Measurements from ENCODE around the gene RERE.

Gene RERE

DNA sequence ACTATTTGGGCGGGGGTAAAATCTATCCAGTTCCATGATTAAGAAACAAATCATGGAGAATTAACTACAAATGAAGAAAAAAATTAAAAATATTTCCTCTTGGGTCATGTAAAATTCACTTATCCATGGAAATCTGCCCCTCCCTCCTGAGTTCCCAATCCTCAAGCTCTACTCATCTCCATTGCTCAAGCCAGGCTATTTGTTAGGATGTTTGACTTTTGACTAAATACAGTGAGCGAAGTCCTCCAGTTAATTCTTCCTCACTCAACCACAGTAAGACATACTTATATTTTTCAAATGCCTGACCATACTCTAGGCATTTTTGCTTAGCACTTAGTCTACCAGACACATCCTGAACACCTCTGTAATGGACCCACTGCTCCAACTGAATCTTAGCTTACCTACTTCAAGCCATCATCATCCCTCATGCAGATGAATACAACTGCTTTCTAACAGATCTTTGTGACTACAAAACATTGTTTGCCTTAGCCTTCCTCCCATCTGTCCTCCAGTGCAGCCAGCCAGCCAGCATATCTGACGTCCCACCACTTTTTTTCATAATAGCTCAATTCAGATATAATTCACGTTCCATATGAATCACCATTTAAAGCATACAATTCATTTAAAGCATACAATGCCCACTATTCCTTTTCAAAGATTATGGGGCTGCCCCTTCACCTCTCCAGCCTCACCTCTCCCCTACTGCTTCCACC lies 154.2 kb downstream of the RERE start:
- no peak for DNase-seq

DNA sequence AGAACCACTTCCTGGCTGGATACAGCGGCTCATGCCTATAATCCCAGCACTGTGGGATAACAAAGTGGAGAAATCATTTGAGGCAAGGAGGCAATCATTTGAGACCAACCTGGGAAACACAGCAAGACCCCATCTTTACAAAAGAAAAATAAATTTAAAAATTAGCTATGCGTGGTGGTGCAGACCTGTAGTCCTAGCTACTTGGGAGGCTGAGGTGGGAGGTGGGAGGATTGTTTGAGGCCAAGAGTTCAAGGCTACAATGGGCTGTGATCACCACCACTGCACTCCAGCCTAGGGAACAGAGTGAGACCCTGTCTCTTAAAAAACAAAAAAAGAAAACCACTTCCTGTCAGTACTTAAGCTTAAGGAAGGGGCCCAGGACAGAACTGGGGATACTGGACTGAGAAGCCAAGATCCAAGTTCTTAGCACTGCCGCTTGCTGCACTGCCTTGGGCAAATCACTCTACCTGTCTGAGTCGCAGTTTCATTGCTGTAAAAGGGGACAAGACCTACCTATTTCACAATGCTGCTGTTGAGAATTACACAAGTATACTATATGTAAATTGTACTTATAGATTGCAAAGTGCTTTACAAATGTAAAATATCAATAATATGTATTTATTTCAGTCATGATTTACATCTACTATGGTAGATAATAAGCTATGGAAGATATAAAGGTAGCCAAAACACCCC lies 154.9 kb downstream of the RERE start:
- DNase-seq, result no peak

DNA sequence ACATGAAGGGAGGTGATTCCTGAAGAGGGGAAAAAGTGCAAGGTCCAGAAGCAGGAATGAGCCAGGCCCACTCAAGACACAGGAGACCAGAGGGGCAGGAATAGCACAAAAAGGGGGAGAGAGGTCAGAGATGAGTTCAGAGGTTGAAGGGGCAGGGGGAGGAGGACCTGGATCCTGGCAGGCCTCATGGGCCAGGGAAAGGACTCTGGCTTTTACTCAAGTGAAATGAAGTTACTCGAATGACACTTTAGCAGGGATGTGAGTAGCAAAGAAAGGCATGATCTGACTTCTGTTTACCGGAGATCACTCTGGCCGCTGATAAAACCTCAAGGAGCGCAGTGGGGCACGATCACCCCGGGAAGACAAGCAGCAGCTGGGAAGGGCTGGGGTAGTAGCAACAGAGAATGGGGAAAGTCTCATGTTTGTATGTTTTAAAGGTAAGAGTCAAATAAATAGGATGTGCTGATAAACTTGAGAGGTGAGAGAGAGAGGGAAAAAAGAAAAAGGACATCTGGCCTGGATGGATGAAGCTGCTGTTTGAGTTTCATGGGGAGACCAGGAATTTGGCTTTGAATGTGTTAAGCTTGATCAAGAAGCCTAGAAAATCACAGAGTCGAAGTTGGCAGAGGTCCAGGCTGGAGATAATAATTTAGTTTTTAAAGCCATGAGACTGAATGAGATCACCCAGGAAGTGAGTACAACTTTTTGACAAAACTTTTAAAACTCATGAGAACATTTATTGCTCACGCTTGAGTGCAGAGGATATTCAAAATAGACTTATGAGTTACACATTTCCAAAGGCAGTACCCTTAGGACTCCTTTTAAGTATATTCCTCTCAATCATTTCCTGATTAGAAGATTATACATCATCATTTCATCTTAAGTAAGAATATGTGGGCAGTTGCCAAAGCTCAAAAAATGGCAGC lies 156.0 kb downstream of the RERE start:
- DNase-seq, result no peak

DNA sequence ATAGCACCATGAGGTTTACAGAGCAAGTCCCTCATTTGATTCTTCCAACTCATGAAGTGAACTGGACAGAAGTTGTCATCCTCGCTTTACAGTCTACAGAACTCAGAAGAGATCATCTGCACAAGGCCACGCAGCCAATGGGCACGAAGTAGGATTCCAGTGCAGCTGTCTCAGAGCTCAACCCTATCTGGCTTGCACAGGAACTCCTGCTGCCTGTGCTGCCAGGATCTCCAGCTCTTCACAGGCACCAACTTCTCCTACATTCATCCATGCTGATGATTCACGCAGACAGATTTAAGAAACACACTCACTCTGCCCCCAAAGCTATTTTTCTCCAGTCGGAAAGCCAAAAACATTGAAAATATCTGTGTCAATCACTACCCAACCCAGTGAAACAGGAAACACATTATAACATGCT lies 157.0 kb downstream of the RERE start:
- DNase-seq, result no peak

DNA sequence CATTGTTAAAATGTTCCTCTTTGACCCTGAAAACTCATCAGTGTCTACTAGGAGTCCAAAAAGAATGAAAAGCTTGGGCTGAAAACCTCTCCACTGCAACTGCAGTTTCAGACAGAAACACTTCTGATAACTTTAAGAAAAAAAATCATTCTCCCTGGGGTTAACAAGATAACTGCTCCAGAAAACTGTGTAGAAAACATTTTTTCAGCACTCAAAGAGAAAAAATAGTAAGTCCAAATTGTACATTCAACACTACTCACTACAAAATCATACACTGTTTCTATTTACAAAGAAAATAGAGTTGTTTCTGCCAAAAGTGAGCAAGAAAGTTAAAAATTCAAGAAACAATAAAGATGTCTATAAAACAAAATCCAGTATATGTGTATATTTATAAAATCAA lies 157.8 kb downstream of the RERE start:
- DNase-seq, result no peak

DNA sequence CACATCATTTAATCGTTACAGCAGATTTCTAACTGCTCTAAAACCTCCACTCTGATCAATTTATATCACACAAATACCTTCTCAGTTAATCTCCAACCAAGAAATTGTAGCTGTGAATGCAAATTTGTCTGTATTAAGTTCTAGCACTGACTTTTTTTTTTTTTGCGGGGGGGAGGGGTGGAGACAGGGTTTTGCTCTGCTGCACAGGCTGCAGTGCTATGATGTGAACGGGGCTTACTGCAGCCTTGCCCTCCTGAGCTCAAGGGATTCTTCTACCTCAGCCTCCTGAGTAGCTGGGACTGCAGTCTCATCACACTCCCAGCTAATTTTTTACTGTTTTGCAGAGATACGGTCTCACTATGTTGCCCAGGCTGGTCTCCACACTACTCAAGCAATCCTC lies 163.6 kb downstream of the RERE start:
- DNase-seq, result no peak

DNA sequence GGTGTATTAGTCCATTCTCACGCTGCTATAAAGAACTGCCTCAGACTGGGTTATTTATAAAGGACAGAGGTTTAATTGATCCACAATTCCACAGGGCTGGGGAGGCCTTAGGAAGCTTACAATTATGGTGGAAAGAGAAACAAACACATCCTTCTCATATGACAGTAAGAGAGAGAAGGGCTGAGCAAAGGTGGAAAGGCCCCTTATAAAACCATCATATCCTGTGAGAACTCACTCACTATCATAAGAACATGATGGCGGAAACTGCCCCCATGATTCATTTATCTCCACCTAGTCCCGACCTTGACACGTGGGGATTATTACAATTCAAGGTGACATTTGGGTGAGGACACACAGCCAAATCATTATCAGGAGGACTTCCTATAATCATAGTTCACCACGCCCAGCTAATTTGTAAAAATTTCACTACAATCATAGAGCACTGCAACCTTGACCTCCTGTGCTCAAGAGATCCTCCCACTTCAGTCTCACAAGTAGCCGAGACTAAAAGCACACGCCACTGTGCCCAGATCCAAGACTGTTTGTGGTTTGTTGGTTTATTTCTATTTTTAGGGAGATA lies 164.9 kb downstream of the RERE start:
- DNase-seq, result no peak

DNA sequence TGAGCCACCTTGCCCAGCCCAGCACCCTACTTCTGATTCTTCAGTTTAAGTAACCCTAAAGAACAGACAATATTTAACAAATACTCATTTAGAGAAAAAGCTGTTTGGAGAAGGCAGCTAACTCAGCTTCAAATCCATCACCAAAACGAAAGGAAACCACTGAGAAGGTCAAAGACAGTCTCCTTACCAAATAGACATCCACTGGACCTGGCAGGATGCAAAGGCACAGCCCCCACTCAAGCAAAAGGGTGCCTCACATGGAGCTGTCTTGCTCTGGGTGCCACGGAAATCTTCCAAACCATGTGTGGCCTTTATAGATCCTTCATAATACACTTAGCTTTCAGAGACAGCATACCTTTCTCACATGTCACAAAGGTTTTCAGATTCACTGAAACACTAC lies 165.5 kb downstream of the RERE start:
- no peak for DNase-seq

DNA sequence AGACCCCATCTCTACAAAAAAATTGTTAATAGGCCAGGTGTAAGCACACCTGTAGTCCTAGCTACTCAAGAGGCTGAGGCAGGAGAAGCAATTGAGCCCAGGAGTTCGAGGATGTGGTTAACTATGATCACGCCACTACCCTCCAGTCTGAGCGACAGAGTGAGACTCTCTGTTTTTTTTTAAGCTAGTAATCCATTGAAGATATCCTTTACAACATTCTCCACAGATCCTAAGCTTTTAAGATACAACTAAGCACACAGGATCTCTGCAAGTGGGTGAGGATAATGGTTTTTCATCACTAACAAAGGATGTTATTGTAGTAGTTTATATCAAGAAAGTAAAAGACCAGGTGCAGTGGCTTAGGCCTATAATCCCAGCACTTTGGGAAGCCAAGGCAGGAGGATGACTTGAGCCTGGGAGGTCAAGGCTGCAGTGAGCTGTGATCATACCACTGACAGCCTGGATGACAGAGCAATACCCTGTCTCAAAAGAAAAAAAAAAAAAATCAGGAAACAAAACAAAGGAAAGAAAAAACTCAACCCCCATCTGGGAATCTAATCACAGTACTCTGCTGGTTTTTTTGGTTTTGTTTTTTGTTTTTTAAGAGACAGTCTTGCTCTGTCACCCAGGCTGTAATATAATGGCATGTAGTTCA lies 166.1 kb downstream of the RERE start:
- DNase-seq, result no peak

DNA sequence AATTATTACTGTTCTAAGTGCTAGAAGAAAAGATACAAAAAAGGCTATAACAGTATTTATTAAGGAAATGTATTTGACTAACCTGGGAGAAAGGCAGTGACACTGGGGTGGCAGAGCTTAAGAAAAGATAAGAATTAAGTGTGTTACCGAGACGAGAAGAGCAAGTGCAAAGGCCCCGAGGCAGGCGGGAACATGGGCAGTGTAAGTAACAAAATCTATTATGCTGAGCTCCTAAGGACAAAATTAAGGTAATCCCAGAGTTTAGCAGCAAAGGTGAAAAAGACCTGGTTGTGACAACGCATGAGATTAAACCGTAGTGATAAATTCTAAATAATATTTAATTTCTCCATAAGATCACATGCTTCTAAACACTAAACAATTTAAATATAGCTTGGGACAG lies 167.6 kb downstream of the RERE start:
- DNase-seq, result no peak

DNA sequence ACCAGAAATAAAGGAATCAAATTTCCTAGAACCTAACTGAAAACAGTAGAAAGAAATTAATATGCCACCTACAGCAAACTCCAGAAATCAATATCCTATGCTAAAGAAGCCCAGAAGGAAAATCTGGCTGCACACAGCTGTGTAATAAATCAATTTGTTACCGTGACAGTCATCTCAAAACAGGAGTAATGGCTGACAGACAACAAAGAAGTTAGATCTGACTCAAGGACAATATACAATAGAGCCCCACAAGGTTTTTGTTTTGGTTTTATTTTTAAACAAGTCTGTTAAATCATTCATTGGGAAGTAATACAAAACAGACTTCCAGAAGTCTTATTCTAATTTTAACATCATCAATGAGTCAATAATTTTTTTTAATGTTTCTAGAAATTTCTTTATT lies 168.4 kb downstream of the RERE start:
- no peak for DNase-seq

DNA sequence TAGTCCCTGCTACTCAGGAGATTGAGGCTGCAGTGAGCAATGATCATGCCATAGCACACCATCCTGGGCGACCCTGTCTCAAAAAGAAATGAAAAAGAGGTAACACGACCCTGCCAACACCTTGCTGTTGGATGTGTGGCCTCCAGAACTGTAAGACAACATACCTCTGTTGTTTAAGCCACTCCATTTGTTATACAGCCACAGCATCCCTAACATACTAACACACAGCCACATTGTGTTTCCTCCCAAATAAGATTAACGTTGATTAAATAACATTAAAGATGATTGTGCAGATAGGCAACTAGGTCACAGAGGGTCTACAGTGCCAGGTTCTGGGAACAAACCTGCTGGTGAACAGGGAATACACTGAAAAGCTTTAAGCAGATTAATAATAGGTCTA lies 170.4 kb downstream of the RERE start:
- DNase-seq, result no peak

DNA sequence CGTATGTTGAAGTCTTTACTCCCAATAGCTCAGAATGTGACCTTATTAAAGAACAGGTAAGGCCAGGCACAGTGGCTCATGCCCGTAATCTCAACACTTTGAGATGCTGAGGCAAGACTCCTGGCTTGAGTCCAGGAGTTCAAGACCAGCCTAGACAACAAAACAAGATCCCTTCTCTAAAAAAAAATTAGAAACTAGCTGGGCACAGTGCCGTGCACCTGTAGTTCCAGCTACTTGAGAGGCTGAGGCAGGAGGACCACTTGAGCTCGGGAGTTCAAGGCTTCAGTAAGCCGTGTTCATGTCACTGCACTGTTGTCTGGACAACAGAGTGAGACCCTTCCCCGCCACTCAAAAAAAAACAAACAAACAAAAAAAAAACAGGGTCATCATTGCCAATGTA lies 171.3 kb downstream of the RERE start:
- no peak for DNase-seq

DNA sequence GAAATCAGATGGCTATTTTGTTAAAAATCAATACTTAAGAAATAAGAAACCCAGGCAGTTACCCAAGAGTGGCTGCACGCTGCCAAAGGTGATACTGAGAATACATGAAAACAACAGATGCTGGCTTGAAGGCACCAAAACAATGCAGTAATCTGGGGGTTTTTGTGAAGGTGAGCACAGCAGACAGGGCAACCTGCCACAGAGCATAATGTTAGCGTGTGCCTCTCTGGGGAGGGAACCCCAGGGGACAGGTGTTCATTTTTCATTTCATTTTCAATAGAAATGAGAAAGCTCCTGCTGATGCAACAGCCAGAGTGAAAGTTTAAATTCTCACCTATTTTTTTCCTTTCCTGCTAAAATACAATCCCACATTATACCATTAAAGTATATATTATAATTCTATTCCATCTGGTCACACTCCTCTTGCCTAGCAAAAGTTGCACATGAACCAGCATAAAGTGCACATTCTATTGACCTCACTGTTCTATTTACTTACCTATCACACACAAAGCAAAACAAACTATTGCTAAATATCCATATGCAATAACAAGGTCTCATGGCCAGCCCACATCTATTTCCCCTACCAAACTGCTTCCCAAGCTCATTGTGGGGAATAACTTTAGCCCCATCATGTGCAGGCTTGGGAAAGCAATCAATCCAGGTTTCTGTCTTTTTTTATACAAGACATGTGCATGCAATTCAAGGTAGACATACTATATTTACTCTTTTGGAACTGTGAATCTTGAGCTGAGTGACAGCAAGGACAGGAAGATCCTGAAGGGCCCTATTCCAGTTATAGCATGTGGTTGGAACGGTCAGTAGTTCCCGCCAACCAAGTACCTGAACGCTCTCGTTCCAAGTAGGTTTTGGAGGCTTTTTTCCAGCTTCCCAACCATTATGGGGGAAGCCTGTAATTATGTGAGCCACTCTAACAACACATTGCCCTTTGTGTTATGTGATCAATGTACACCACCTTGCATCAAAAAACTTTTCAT lies 173.6 kb downstream of the RERE start:
- no peak for DNase-seq

DNA sequence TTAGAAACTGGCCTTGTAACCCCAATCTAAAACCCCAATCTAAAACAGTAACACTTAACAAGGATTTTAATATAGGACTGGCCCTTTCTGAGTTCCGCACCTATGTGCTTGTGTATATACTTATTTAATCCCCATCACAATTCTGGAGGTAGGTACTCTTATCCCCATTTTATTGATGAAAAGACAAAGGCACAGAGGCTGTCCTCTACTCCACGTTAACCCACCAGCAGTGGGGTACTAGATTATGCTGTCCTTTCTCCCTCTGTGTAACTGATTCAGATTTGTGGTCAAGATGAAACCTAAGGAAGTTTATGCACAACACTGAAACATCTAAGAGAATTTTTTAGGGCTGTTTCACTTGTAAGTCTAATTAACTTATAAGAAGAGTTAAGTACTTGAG lies 175.3 kb downstream of the RERE start:
- DNase-seq, result no peak

DNA sequence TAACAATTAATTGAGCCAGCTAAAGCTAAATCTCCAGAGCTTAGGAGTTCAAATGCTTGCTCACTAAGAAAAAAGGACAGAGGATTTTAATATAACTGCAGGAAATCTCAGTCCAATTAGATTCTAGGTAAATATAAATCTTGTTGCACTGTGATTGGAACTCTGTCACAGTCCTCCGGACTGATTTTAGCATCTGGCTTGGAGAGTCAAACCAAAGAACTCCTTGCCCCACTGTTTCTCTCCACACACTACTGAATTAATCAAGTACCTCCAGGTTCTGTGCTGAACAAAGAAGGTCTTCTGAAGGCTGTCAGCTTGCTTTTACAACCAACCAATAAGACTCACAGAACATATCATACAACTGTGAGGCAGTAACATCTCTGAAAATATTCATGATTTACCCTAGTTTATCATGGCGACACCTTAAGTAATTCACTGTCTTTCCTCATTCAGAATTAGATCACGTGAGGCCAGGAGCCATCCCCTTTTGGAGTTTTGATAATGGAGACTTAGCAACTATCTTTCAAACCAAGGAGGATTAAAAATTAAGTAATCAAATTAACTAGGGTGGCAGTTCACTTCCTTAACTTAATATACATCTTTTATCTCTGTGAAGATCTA lies 176.0 kb downstream of the RERE start:
- no peak for DNase-seq

DNA sequence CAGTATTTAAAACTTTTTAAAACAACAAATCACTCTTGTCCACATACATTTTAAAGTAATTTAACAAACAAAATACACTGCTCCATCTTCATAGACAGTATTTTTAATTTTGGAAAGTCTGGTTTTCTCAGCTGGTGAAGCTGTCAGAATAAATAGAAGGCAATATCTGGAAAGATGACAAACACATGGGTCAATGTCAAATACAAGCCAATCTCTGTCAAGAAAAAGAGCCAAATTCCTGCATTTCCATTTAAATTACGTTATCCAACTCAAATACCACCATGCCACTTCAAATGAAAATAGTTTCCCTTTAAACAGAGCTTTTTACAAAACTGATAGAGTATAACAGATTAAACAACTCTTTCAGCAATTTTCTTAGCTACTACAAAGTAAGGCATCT lies 176.5 kb downstream of the RERE start:
- no peak for DNase-seq

DNA sequence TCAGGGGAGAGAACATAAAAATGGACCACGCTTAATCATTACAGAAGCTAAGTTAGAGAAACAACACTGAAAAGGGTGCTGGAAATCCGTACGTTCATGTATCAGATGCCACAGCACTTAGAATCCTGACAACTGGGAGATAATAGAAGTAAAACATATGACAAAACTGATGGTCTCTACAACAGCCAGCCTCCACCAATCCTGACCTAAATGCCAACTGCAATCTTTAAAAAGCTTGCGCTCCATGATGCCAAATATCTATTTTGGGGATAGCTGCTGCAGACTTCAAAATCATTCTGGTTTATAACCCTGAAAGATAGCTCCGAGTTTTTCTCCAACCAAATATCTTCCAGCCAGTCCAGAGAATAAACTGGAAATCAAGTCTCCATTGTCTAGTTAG lies 178.3 kb downstream of the RERE start:
- no peak for DNase-seq

DNA sequence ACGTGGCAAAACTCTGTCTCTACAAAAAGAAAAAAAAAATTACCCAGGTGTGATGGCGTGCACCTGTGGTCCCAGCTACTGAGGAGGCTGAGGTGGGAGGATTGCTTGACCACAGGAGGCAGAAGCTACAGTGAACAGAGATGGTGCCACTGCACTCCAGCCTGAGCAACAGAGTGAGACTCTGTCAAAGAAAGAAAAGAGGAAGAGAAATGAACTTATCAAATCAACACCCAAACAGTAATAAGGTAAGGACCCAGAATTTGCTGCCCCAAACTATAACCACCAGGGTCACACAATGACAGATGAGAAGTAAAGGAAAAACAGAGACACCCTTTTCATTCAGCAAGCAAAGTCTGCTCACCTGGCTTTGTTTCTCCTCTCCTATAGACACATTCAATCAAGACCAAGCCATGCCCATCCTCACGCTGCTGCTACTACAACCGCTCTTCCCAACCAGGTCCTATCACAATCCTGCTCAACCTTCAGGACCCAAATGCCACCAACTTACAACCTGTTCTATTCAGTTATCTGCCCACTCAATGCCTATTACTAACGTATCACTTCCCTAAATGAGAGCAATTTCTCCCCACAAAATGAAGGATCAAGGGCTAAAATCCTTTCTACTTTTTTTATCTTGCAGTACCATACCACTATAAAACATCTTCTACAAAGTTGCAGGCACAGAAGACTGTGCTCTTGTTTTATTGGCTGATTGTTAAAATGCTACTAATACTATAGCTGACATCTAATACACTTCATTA lies 183.5 kb downstream of the RERE start:
- no peak for DNase-seq

DNA sequence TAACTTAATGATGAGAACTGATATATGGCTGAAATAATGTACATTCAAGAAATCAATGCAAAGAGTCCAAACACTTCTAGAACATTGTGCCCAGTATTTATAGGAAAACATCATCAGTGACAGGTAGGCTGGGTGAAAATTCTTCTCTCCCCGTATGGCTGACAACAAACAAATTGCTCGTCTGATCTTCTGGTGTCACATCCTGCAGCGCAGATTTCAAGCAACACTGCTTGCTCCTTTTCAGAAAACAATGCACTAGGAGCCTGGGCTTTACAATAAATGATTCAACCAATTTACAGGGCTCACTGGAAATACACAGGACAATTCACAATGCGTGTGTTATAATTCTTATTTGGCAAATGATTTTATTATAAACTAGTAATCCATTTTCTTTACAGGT lies 185.3 kb downstream of the RERE start:
- no peak for DNase-seq

All from cortex of kidney (tissue), 1 donor.